Measurements from ENCODE around the gene RERE. TPM values are rescaled to one million over a fixed set of nuclear protein-coding genes. Genes with fewer than 3 reads are reported as not detected.

RERE gene
- total RNA-seq, 1 donor from 2014 or later: 19.2 TPM

DNA sequence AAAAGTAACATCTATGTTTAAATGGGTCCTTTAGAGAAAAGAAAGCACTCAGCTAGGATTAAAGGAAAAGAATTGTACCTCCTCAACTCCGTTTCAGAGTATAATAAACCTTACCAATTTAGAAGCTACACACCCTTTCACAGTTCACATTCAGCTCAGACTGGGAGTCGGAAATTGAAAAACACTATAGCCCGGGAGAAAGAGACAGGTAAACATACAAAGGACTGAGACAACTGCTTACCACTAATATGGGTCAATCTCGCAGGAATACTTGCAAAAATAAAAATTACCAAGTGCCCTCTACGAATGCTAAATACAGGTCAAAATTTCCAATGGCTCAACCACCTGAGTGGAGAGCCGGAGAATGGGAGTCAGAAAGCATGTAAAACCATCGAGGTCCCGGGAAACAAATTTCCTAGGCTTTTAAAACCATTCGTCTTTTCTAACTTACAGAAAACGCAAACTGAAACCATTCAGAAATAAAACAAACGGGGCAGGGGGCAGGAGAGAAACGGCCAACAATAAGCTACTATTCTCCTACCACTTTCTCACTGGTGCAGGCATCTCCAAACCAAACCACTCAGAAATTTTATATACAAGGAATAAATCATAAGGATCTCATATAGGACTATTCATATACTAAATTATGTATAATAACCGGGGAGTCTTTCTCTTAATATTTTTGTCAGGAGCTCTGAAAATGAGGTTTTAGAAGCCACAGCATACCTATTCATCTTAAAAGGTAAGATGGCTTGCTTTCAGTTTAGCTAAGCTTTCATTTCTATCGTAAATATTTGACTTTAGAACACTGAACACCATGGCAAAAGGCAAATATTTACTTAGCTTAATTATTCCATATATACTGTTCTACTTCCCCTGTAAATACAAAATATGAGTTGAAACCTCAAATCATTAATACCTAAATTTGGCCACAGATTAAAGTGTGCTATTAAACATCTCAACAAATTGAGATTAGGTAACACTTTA is 136.5 kb downstream of the RERE start:
- DNase-seq (ENCODE audit: low read depth) (no peak), FAIRE-seq (no peak)
- Histone ChIP-seq H3K4me3 (ENCODE audit: low read depth, low read length) (no peak overlapping the region), H3K27me3 (ENCODE audit: control insufficient read depth, insufficient read depth, low read length) (no peaks in the 10 kb centered on the region), H3K36me3 (ENCODE audit: control insufficient read depth, insufficient read depth, low read length) (no peaks in the 10 kb centered on the region)
- TF ChIP-seq, protein P1, sequence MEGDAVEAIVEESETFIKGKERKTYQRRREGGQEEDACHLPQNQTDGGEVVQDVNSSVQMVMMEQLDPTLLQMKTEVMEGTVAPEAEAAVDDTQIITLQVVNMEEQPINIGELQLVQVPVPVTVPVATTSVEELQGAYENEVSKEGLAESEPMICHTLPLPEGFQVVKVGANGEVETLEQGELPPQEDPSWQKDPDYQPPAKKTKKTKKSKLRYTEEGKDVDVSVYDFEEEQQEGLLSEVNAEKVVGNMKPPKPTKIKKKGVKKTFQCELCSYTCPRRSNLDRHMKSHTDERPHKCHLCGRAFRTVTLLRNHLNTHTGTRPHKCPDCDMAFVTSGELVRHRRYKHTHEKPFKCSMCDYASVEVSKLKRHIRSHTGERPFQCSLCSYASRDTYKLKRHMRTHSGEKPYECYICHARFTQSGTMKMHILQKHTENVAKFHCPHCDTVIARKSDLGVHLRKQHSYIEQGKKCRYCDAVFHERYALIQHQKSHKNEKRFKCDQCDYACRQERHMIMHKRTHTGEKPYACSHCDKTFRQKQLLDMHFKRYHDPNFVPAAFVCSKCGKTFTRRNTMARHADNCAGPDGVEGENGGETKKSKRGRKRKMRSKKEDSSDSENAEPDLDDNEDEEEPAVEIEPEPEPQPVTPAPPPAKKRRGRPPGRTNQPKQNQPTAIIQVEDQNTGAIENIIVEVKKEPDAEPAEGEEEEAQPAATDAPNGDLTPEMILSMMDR (IDR thresholded peaks at IDR 0.05; ENCODE audit: insufficient read depth, low read length, severe bottlenecking): no peak

DNA sequence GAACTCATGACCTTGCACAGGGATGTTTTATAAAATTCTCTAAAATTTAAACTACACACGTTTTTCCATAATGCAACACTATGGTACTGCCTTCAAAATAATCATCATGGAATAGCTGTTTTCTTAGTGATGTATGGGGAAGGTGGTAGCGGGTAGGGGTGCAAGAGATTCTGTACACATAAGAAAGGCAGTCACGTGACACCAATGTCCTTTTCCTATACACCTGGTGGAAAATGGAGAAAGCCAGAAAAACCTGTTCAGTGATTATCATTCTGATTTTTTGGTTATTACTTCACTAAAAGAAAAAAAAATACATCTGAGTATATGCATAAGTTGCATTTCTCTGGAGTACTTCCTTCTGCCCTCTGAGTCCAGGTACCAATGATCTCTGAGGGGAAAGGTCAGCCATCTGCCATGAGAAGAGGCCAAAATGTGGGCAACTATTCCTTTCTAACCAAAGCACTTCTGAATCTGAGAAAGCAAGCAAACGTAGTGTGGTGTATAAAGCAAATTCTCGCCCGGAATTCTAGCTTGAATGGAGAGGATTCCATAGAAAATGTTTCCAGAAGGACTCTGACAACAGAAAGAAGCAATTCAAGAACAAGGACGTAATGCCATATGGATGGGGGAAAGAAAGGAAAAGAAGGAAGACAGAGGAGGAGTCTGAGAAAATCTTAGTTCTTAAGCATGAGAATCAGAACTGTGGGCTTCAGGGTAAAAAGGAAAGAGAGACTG is 137.3 kb downstream of the RERE start:
- no peaks in the 10 kb centered on the region for H3K36me3 ChIP-seq (ENCODE audit: control insufficient read depth, insufficient read depth, low read length)
- H3K4me3 ChIP-seq (ENCODE audit: low read depth, low read length): no peak overlapping the region
- no peaks in the 10 kb centered on the region for H3K27me3 ChIP-seq (ENCODE audit: control insufficient read depth, insufficient read depth, low read length)
- FAIRE-seq (no peak), DNase-seq (ENCODE audit: low read depth) (no peak)
- TF ChIP-seq, protein P1 (IDR thresholded peaks at IDR 0.05; ENCODE audit: insufficient read depth, low read length, severe bottlenecking): no peak

DNA sequence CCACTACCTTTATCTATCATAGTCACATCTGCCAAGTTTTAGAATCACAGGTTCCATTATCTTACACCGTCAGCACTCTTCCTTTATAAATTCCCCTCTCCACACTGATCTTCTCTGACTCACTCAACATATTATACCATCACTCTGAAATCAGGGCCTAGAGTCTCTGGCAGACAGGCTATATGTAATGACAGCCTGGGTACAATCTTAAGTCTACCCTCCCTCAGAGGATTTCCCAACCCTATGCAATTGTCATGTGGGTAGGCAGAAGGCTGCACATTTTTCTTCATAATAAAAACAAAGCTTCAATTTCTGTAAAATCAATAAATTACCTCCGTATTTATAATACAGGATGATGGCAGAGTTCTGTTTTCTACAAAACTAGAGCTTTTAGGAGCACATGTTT is 138.0 kb downstream of the RERE start:
- Histone ChIP-seq H3K27me3 (ENCODE audit: control insufficient read depth, insufficient read depth, low read length) (no peaks in the 10 kb centered on the region), H3K36me3 (ENCODE audit: control insufficient read depth, insufficient read depth, low read length) (no peaks in the 10 kb centered on the region), H3K4me3 (ENCODE audit: low read depth, low read length) (no peak overlapping the region)
- FAIRE-seq (no peak), DNase-seq (ENCODE audit: low read depth) (peak; percentile 50)
- TF ChIP-seq, protein P1 (IDR thresholded peaks at IDR 0.05; ENCODE audit: insufficient read depth, low read length, severe bottlenecking): no peak

DNA sequence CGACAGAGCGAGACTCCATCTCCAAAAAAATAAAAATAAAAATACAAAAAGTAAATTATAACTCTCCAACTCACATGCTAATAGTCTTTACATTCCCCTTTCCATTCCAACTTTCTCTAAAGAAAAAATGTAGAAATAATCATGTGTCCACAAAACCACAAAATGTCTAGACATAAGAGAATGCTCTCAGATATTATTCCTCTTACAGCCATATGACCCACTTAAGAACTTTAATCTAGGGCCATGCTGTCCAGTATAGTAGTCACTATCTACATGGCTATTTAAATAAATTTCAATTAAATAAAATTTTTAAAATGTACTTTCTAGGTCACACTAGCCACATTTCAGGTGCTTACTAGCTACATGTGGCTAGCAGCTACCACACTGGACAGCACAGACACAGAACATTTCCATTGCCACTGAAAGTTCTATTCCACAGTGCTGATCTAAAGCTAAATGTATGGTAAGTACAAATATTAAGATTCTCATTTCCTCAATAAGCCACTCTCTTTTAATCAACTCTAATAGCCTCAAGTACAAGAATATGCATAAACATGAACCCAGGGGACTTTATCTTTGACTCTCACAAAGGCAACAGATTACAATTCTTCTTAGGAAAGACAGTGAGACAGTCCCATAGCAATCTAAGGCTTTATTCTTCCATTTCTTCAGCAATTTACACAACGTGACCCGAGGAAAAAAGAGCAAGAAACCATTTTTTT is 138.6 kb downstream of the RERE start:
- TF ChIP-seq, protein P1 (IDR thresholded peaks at IDR 0.05; ENCODE audit: insufficient read depth, low read length, severe bottlenecking): no peak
- H3K36me3 ChIP-seq (ENCODE audit: control insufficient read depth, insufficient read depth, low read length): no peaks in the 10 kb centered on the region
- no peaks in the 10 kb centered on the region for H3K27me3 ChIP-seq (ENCODE audit: control insufficient read depth, insufficient read depth, low read length)
- DNase-seq (ENCODE audit: low read depth) (no peak), FAIRE-seq (no peak)
- H3K4me3 ChIP-seq (ENCODE audit: low read depth, low read length): no peak overlapping the region

DNA sequence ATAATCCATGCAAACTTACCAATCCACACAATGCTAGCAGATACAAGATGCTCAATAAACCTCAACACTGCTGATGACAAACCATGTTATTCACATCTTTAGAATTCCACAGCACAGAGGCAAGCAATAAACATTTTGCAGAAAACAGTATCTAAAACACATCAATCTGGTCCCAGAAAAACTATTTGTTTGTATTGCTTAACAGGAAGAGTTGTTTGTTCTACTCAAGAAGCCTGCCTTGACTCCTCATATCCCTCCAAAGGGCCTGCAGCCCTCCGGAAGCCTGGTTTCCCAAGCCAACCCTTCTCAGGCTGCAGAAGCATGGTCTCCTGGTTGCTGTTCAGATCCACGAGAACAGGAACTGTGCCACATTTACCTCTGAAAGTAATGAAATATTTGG is 139.7 kb downstream of the RERE start:
- no peak overlapping the region for H3K4me3 ChIP-seq (ENCODE audit: low read depth, low read length)
- H3K36me3 ChIP-seq (ENCODE audit: control insufficient read depth, insufficient read depth, low read length): no peaks in the 10 kb centered on the region
- DNase-seq (ENCODE audit: low read depth) (no peak), FAIRE-seq (no peak)
- H3K27me3 ChIP-seq (ENCODE audit: control insufficient read depth, insufficient read depth, low read length): no peaks in the 10 kb centered on the region
- TF ChIP-seq, protein P1 (IDR thresholded peaks at IDR 0.05; ENCODE audit: insufficient read depth, low read length, severe bottlenecking): no peak

All from bronchial epithelial cell (primary cell).